GM15510 (cell line): ENCODE measurements around the gene EIF4EBP2.

Experiments used
- POLR2A ChIP-seq: IDR thresholded peaks from 3 replicates; pipeline ENCODE4 v1.6.1; 2011; ENCODE audit warnings: borderline replicate concordance; ENCODE audit not compliant: insufficient read length; ENCODE audit errors: extremely low read depth

Gene EIF4EBP2, protein sequence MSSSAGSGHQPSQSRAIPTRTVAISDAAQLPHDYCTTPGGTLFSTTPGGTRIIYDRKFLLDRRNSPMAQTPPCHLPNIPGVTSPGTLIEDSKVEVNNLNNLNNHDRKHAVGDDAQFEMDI

DNA sequence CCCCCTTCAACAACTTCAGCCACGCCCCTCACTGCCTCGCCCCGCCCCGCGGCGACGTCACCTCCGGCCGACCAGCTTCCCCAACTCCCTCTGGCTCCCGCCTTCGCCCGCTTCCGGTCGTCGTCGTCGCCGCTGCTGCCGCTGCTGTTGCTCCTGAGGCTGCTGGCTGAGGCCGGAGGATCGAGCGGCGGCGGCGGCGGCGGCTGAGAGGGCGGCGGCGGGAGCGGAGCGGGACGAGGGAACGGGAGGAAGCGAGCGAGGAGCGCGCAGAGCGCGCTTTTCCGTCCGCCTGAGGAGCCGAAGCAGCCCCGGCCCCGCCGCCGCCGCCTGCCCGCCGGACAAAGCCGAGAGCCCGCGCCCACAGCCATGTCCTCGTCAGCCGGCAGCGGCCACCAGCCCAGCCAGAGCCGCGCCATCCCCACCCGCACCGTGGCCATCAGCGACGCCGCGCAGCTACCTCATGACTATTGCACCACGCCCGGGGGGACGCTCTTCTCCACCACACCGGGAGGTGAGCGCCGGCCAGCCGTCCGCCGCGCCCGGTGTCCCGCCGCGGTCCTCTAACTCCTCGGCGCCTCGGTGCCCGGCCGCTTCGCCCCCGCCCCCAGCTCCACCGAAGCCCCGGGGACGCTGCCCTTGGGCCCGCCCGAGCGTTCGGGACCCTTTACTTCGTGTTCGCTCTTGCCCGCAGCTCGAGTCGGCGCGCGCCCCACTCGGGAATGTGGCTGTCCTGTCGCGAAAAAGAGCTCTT, at the start of gene EIF4EBP2:
Gene EIF4EBP2, plus strand, starts transcription at position 110 of the 751 bp plus-strand sequence. Its CDS starts 257 bp downstream, at position 367.
- TF ChIP-seq POLR2A, result peak; percentile 97

- no peak for TF ChIP-seq POLR2A
Observed at GRCh38 chr10:70354556-70354955, 49.4 kb upstream of the EIF4EBP2 start.

- TF ChIP-seq POLR2A, result peak; percentile 44
Observed at GRCh38 chr10:70355051-70356021, 48.6 kb upstream of the EIF4EBP2 start.

- no peak for TF ChIP-seq POLR2A
Observed at GRCh38 chr10:70357565-70357964, 46.4 kb upstream of the EIF4EBP2 start.

DNA sequence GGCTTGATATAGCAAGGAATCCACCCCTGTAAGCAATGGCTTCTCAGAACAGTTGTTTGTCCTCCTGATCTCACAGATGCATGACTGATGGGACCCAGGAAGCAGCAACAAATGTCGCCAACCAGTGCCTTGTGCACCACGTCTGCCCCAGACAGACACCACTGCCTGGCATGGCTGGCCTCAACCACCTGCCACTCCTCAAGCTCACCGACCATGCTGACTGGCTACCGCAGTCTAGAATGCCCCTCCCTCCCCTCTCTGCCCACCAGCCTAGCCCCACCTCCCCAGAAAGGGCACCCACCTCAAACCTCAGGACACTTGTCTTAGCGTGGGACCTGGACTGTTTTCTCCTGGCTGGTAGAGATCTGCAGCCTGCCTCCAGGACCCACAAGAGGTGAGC, 45.5 kb upstream of the EIF4EBP2 start:
- no peak for TF ChIP-seq POLR2A

GRCh38 chr10:70359017-70359550, 44.9 kb upstream of the EIF4EBP2 start:
- TF ChIP-seq POLR2A, result no peak

DNA sequence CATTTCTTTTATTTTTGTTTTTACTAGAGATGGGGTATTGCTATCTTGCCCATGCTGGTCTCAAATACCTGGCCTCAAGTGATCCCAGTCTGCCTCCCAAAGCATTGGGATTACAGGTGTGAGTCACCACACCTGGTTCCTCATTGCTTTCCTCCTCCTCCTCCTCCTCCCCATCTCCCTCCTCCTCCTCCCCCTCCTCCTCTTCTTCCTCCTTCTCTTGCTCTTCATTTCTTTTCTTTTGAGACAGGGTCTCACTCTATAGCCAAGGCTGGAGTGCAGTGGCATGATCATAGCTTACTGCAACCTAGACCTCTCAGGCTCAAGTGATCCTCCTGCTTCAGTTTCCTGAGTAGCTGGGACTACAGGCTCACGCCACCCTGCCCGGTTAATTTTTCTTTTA, 43.7 kb upstream of the EIF4EBP2 start:
- TF ChIP-seq POLR2A, result no peak

DNA sequence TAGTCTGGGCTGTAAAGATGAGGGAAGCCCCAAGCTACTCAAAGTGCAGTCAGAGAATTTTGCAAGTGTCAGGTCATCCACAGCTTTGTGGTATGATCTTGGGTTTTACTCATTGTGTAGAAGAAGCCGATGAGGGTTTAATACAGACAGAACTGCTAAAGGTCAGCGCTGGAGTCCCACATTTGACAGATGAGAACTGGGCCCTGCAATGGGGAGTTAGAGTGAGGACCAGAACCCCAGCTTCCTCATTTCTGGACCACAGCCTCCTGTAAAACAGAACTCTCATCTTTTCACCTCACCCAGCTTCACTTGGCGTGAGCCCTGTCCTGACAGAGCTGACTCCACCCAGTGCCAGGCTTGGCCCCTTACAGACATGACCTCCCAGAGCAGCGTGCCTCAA, 41.6 kb upstream of the EIF4EBP2 start:
- TF ChIP-seq POLR2A, result no peak

DNA sequence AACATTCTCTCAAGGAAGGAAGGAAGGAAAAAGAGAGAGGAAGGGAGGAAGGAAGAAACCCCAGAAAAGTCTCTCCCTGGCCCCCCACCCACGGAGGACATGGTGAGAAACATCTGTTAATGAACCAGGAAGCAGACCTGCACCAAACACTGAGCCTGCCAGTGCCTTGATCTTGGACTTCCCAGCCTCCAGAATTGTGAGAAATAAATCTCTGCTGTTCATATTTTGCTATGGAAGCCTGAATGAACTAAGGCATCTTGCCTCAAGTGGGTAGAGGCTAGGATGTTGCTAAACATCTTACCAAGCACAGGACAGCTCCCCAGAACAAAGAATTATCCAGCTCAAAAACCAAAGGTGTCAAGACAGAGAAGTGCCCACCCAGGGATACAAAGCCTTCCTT, 40.7 kb upstream of the EIF4EBP2 start:
- TF ChIP-seq POLR2A, result no peak

GRCh38 chr10:70363971-70364771, 39.8 kb upstream of the EIF4EBP2 start:
- no peak for TF ChIP-seq POLR2A

DNA sequence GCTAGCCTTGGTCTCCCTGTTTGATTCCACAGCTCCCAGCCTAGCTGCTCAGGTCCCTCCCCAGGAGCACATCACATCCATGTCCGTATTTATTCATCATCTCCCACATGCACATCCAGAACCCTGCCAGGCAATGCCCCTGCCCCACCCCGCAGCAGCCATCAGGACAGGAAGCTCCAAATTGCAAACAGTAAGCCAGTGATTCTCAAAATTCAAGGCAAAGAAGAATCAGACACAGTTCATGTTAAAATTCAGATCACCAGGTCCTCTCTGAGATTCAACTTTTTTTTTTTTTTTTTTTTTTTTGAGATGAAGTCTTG, 39.2 kb upstream of the EIF4EBP2 start:
- TF ChIP-seq POLR2A, result no peak

DNA sequence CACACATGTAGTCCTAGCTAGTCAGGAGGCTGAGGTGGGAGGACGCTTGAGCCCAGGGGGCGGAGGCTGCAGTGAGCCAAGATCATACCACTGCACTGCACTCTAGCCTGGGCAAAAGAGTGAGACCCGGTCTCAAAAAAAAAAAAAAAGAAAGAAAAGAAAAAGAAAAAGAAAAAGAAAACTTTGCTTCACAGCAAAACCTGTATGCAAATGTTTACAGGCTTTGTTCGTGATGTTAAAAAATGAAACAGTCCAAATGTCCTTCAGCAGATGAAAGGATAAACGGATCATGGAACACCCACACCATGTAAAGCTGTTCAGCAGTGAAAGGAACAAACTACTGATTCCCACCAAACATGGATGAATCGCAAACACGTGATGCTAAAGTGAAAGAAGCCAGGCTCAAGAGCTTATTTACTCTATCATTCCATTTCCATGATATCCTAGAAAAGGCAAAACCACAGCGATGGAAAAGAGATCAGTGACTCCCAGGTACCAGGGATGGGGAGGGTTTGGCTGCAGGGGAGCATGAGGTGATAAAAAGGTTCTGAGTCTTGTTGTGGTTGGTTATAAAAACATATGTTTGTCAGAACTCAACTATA, 36.6 kb upstream of the EIF4EBP2 start:
- TF ChIP-seq POLR2A, result no peak

DNA sequence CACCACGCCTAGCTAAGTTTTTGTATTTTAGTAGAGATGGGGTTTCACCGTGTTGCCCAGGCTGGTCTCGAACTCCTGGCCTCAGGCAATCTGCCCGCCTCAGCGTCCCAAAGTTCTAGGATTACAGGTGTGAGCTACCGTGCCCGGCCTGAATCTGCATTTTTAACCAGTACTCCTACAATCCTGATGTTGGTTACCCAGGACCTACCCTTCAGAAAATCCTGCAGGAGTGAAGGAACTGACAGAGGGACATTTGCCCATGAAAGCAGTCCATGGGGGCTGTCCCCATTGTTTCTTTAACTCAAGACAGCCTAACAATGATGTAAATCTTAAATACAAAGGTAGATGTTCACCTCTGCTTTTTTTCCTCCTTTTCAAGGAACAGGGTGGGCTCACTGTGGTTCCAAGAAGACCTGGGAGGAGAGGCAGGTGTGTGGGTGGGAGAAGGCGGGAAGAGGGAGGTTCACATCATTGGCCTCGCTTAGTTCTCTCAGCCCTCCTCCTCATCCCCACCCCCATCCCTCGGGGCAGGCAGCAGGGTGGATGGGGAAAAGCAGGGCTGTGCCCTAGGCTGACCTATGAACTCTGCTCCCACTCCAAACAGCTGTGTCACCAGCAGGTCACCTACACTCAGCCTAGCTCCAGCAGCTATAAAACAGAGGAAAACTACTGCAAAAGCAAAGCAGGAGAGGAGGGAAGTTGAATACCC, 35.0 kb upstream of the EIF4EBP2 start:
- TF ChIP-seq POLR2A, result no peak
